GM10847 (cell line): ENCODE measurements around the gene SMKR1.

ENCODE experiments used
- POLR2A ChIP-seq: IDR thresholded peaks from 2 replicates; pipeline ENCODE4 v1.6.1; 2011; ENCODE audit not compliant: insufficient read length; ENCODE audit errors: extremely low read depth

The SMKR1 gene

DNA sequence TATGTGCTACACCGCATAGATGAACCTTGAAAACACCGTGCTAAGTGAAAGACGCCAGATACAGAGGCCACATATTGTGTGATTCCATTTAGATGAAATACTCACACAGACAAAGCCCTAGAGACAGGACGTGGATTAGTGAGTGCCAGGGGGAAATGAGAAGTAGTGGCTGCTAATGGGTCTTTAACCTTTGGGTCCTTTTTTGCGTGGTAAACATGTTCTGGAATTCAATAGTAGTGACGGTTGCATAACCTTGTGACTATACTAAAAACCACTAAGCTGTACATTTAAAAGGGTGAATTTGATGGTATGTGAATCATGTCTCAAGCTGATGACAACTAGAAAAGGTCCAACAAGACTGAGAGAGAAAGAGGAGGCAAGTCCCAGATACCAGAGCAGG, 15.6 kb downstream of the SMKR1 start:
- TF ChIP-seq POLR2A = no peak

- no peak for TF ChIP-seq POLR2A
Measured at GRCh38 chr7:129519464-129519863, 17.1 kb downstream of the SMKR1 start.

GRCh38 chr7:129522088-129522970, 20.0 kb downstream of the SMKR1 start:
- no peak for TF ChIP-seq POLR2A

- TF ChIP-seq POLR2A = no peak
Measured at GRCh38 chr7:129522971-129523340, 20.6 kb downstream of the SMKR1 start.

DNA sequence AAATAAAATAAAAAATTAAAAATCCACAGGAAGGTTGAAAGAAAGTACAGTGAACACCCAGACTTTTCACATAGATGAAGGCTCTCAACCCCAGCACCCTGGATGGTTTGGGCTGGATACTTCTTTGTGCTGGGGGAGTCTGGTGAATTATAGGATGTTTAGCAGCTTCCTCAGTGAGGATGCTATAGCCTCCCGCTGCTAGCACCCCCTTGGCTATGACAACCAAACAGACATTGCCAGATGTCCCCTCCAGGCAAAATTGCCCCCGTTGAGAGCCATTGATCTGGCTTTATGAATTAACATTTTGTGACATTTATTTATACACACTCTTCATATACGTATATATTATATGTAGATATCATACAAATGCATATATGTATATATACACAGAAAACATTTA, 21.6 kb downstream of the SMKR1 start:
- TF ChIP-seq POLR2A = no peak

- no peak for TF ChIP-seq POLR2A
Measured at GRCh38 chr7:129525225-129525862, 23.0 kb downstream of the SMKR1 start.

GRCh38 chr7:129529643-129530042, 27.3 kb downstream of the SMKR1 start:
- no peak for TF ChIP-seq POLR2A

GRCh38 chr7:129530795-129531391, 28.6 kb downstream of the SMKR1 start:
- no peak for TF ChIP-seq POLR2A

GRCh38 chr7:129531721-129532120, 29.4 kb downstream of the SMKR1 start:
- no peak for TF ChIP-seq POLR2A

- no peak for TF ChIP-seq POLR2A
Measured at GRCh38 chr7:129532375-129532774, 30.0 kb downstream of the SMKR1 start.

DNA sequence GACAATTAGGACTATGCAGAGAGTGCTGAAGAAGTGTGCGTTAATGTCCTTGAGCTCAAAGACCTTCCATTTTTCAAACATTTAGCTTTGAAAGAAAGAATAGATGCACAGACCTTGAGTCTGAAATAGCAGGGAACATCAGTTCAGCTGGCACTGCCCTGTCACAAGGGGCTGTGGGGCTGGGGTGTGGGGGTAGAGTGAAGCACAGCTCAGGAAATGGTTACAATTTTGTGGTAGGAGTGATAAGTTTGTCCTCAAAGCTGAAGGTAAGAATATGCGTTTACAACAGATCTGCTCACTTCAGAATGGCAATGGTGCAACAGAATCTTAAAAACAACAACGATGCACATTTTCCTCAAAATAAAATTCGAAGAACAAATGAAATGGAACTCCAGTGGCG, 33.6 kb downstream of the SMKR1 start:
- TF ChIP-seq POLR2A = no peak

GRCh38 chr7:129536323-129536722, 34.0 kb downstream of the SMKR1 start:
- no peak for TF ChIP-seq POLR2A

DNA sequence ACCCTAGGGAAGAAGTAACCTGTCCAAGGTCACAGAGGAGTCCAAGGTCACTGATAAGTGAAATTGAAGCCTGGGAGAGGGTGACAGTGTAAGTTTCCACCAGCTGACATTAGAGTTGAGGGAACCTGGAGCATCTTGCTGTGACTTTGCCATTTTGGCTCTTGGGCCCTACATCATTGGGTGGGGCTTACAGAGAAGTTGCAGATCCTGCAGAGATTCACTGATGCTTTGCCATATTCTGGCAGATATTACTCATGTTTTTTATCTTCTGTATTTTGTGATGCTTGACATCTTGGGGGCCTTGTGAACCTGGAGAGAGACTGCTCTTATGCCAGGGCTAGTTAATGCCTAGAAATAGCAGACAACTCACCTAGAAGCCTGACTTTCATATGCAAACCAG, 36.5 kb downstream of the SMKR1 start:
- no peak for TF ChIP-seq POLR2A

- no peak for TF ChIP-seq POLR2A
Measured at GRCh38 chr7:129540340-129540739, 38.0 kb downstream of the SMKR1 start.

GRCh38 chr7:129544700-129545099, 42.4 kb downstream of the SMKR1 start:
- no peak for TF ChIP-seq POLR2A

GRCh38 chr7:129550693-129551360, 48.5 kb downstream of the SMKR1 start:
- TF ChIP-seq POLR2A = no peak
